ENCODE results near the gene DPP10. TPM values are rescaled to one million over a fixed set of nuclear protein-coding genes. Genes with fewer than 3 reads are reported as not detected.

The DPP10 gene
- total RNA-seq, 1 donor from 2014 or later: 1.1 TPM

DNA sequence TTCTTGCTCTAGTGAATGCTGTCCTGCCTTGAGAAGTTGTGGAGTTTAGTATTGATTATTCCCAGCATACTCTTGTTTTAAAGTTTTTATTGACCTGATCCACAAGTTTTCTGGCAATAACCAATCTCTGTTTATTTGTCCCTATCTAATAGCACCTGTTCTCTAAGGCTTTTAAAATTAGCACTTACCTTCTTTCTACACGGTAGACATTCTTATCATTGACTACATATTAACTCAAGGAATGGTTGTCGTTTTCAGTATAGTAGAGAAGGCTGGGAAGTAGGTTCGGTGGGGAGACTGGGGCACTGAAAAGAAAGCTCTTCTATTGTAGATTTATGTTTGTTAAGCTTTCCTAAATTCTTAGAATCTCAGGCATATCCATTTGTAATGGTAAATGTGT, 726.0 kb downstream of the DPP10 start:
- Mint-ChIP-seq H3K4me3 (ENCODE audit: unreplicated experiment) (no peak overlapping the region), H3K9me3 (ENCODE audit: unreplicated experiment) (no peaks in the 10 kb centered on the region), H3K4me1 (ENCODE audit: low read depth, unreplicated experiment) (no peaks in the 10 kb centered on the region), H3K27ac (ENCODE audit: unreplicated experiment) (no peak overlapping the region), H3K36me3 (ENCODE audit: low read depth, unreplicated experiment) (no peaks in the 10 kb centered on the region), H3K27me3 (ENCODE audit: low read depth, unreplicated experiment) (peaks cover 6% of the 10 kb centered on the region)
- Histone ChIP-seq H3K4me2 (ENCODE audit: low read length) (no peak overlapping the region), H3K4me3 (ENCODE audit: insufficient read depth, low read depth, low read length) (no peak overlapping the region), H3K36me3 (ENCODE audit: insufficient read depth, low read length) (no peaks in the 10 kb centered on the region), H3K4me1 (ENCODE audit: insufficient read depth, low read length) (no peaks in the 10 kb centered on the region), H3K79me2 (ENCODE audit: insufficient read depth, low read length) (no peaks in the 10 kb centered on the region), H4K20me1 (ENCODE audit: insufficient read depth, low read length) (no peaks in the 10 kb centered on the region), H3K27me3 (ENCODE audit: insufficient read depth, low read length) (no peaks in the 10 kb centered on the region), H3K9me3 (ENCODE audit: insufficient read depth, low read depth, low read length) (no peaks in the 10 kb centered on the region), H3K27ac (ENCODE audit: low read depth, low read length) (no peak overlapping the region), H3K9ac (ENCODE audit: low read length) (no peak overlapping the region), H2AFZ (ENCODE audit: low read depth, low read length) (no peak overlapping the region)
- DNase-seq (ENCODE audit: low read depth) (no peak), FAIRE-seq (no peak)
- TF ChIP-seq, protein P1, sequence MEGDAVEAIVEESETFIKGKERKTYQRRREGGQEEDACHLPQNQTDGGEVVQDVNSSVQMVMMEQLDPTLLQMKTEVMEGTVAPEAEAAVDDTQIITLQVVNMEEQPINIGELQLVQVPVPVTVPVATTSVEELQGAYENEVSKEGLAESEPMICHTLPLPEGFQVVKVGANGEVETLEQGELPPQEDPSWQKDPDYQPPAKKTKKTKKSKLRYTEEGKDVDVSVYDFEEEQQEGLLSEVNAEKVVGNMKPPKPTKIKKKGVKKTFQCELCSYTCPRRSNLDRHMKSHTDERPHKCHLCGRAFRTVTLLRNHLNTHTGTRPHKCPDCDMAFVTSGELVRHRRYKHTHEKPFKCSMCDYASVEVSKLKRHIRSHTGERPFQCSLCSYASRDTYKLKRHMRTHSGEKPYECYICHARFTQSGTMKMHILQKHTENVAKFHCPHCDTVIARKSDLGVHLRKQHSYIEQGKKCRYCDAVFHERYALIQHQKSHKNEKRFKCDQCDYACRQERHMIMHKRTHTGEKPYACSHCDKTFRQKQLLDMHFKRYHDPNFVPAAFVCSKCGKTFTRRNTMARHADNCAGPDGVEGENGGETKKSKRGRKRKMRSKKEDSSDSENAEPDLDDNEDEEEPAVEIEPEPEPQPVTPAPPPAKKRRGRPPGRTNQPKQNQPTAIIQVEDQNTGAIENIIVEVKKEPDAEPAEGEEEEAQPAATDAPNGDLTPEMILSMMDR (IDR thresholded peaks at IDR 0.05; ENCODE audit: insufficient read depth, low read depth, low read length): no peak
- TF ChIP-seq EZH2 (IDR thresholded peaks at IDR 0.05; ENCODE audit: insufficient read depth, low read length): no peak

DNA sequence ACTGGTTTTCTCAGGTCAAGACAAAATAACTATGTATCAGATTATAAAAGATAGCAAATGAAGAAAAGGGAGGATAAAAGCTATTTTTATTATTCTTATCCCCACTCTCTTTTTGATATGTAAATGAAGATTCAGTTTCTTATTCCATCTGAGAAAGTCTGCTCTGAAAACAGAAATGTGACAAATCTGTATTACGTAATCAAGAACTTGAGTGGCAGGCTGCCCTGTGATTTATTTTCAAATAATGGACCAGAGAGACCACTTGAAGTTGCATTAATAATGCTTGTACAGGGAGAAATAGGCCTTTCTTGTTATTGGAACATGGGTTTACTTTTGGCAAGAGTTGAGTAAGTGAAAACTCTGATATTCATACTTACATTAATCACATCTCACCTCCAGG, 727.4 kb downstream of the DPP10 start:
- Mint-ChIP-seq H3K4me3 (ENCODE audit: unreplicated experiment) (no peak overlapping the region), H3K27ac (ENCODE audit: unreplicated experiment) (no peak overlapping the region), H3K27me3 (ENCODE audit: low read depth, unreplicated experiment) (no peaks in the 10 kb centered on the region), H3K36me3 (ENCODE audit: low read depth, unreplicated experiment) (no peaks in the 10 kb centered on the region), H3K4me1 (ENCODE audit: low read depth, unreplicated experiment) (no peaks in the 10 kb centered on the region), H3K9me3 (ENCODE audit: unreplicated experiment) (no peaks in the 10 kb centered on the region)
- no peaks in the 10 kb centered on the region for H3K4me1 ChIP-seq (ENCODE audit: insufficient read depth, low read length)
- TF ChIP-seq EZH2 (IDR thresholded peaks at IDR 0.05; ENCODE audit: insufficient read depth, low read length): no peak
- TF ChIP-seq, protein P1 (IDR thresholded peaks at IDR 0.05; ENCODE audit: insufficient read depth, low read depth, low read length): no peak
- no peak for FAIRE-seq
- H3K36me3 ChIP-seq (ENCODE audit: insufficient read depth, low read length): no peaks in the 10 kb centered on the region
- H4K20me1 ChIP-seq (ENCODE audit: insufficient read depth, low read length): no peaks in the 10 kb centered on the region
- no peak for DNase-seq (ENCODE audit: low read depth)
- no peak overlapping the region for H2AFZ ChIP-seq (ENCODE audit: low read depth, low read length)
- no peaks in the 10 kb centered on the region for H3K79me2 ChIP-seq (ENCODE audit: insufficient read depth, low read length)
- H3K4me3 ChIP-seq (ENCODE audit: insufficient read depth, low read depth, low read length): no peak overlapping the region
- H3K9me3 ChIP-seq (ENCODE audit: insufficient read depth, low read depth, low read length): no peaks in the 10 kb centered on the region
- H3K27me3 ChIP-seq (ENCODE audit: insufficient read depth, low read length): no peaks in the 10 kb centered on the region
- H3K27ac ChIP-seq (ENCODE audit: low read depth, low read length): no peak overlapping the region
- H3K9ac ChIP-seq (ENCODE audit: low read length): no peak overlapping the region
- H3K4me2 ChIP-seq (ENCODE audit: low read length): no peak overlapping the region

DNA sequence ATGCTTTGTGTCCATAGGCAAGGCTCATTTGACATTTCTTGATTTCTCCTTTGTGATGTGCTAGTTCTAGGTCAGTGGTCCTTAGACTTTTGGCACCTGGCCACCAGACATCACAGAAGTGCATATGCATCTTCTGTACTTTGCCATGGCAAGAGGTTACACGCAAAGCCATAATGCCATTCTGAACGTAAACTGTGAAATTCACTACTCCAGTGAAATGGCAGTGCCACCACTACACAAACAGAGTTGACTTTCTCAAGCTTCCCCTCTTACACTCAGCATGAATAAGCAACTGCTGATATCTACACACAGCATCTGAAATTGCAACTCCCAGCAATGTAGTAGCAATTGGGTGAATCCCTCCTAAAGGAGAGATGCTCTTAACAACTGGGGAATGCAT, 729.3 kb downstream of the DPP10 start:
- H3K4me3 Mint-ChIP-seq (ENCODE audit: unreplicated experiment): no peak overlapping the region
- H3K9ac ChIP-seq (ENCODE audit: low read length): no peak overlapping the region
- no peak for FAIRE-seq
- no peaks in the 10 kb centered on the region for H3K27me3 ChIP-seq (ENCODE audit: insufficient read depth, low read length)
- no peak overlapping the region for H3K4me3 ChIP-seq (ENCODE audit: insufficient read depth, low read depth, low read length)
- no peaks in the 10 kb centered on the region for H3K36me3 Mint-ChIP-seq (ENCODE audit: low read depth, unreplicated experiment)
- H3K27me3 Mint-ChIP-seq (ENCODE audit: low read depth, unreplicated experiment): no peaks in the 10 kb centered on the region
- H4K20me1 ChIP-seq (ENCODE audit: insufficient read depth, low read length): no peaks in the 10 kb centered on the region
- H3K9me3 ChIP-seq (ENCODE audit: insufficient read depth, low read depth, low read length): no peaks in the 10 kb centered on the region
- no peak overlapping the region for H3K27ac Mint-ChIP-seq (ENCODE audit: unreplicated experiment)
- DNase-seq (ENCODE audit: low read depth): no peak
- H3K27ac ChIP-seq (ENCODE audit: low read depth, low read length): no peak overlapping the region
- no peaks in the 10 kb centered on the region for H3K4me1 ChIP-seq (ENCODE audit: insufficient read depth, low read length)
- H3K79me2 ChIP-seq (ENCODE audit: insufficient read depth, low read length): no peaks in the 10 kb centered on the region
- no peaks in the 10 kb centered on the region for H3K9me3 Mint-ChIP-seq (ENCODE audit: unreplicated experiment)
- H3K36me3 ChIP-seq (ENCODE audit: insufficient read depth, low read length): no peaks in the 10 kb centered on the region
- no peaks in the 10 kb centered on the region for H3K4me1 Mint-ChIP-seq (ENCODE audit: low read depth, unreplicated experiment)
- no peak overlapping the region for H3K4me2 ChIP-seq (ENCODE audit: low read length)
- no peak overlapping the region for H2AFZ ChIP-seq (ENCODE audit: low read depth, low read length)
- TF ChIP-seq, protein P1 (IDR thresholded peaks at IDR 0.05; ENCODE audit: insufficient read depth, low read depth, low read length): no peak
- no peak for TF ChIP-seq EZH2 (IDR thresholded peaks at IDR 0.05; ENCODE audit: insufficient read depth, low read length)
